NCI-H2107 treated with DMSO at 0.1 percent for 48 hours (cell line): ENCODE data around the gene RIC1.
"Not testable (repeated sequence)": the region's sequence is repeated elsewhere in the genome, so short reads cannot be mapped to it uniquely, and the experiment has no call there.

Experiments
- DNase-seq: peaks from one replicate; lab custom pipeline; 2025; ENCODE audit not compliant: unreplicated experiment; lab: John Stamatoyannopoulos, UW

The RIC1 gene

DNA sequence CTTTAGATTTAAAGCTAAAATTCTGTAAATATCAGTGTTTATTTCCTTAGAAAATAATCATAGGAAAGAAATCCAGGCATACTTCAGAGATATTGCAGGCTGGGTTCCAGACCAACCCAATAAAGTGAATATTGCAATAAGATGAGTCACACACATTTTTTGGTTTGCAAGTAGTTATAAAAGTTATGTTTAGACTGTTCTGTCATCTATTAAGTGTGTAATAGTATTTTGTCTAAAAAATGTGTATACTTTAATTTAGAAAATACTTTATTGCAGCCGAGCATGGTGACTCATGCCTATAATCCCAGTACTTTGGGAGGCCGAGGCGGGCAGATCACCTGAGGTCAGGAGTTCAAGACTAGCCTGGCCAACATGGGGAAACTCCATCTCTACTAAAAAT, 6.9 kb upstream of the RIC1 start:
- no peak for DNase-seq

DNA sequence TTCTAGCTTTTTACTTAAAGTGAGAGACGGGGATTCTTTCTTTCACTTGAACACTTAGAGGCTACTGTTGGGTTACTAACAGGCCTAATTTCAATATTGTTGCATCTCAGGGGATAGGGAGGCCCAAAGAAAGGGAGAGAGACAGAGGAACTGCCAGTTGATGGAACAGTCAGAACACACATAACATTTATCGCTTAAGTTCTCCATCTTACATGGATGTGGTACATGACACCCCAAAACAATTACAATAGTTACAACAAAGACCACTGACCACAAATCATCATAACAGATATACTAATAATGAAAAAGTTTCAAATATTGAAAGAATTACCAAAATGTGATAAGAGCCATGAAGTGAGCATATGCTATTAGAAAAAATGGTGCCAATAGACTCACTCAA, 4.3 kb upstream of the RIC1 start:
- DNase-seq = no peak

DNA sequence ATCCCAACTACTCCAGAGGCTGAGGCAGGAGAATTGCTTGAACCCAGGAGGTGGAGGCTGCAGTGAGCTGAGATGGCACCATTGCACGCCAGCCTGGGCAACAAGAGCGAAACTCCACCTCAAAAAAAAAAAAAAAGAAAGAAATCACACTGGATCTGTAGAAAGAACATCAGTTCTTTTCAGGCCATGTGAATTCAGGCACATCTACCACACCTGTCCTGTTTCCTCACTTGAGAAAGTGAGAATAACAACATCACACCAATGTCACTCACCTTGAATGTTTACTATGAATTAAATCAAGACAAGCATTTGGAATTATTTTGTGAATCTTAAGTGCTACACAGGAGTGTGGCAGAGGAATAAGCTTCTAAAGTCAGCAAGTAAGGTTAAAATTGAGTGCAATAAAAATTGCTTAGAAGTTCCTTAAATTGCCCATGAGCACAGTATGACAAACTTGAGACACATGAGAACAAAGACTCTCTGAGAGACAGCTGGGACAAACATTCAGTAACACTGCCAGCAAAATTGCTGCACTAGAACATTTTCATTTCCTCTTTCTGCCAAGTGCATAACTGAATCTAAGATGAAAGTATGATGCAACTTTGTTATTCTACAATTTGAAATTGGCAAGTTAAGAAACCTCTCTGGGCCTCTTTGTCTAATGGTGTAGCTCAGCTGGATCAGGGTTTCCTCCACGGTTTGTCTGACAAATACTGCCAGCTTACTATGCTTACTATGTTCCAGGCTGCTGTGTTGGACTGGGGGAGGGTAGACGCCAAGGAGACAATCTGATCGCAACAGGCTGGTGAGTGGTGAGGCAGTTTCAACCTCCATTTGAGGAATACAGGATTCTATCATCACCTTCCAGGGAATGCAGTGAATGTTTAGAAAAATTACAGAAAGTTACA, 1.9 kb upstream of the RIC1 start:
- no peak for DNase-seq

DNA sequence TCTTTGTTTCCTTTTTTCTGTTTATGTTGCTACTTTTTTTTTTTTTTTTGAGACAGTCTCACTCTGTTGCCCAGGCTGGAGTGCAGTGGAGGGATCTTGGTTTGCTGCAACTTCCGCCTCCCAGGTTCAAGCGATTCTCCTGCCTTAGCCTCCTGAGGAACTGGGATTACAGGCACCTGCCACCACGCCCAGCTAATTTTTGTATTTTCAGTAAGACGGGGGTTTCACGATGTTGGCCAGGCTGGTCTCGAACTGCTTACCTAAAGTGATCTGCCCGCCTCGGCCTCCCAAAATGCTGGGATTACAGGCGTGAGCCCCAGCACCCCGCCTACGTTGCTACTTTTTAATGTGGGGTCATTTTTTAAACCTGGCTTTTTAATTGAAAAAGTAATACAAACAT, 1.2 kb upstream of the RIC1 start:
- DNase-seq = not testable (repeated sequence)

DNA sequence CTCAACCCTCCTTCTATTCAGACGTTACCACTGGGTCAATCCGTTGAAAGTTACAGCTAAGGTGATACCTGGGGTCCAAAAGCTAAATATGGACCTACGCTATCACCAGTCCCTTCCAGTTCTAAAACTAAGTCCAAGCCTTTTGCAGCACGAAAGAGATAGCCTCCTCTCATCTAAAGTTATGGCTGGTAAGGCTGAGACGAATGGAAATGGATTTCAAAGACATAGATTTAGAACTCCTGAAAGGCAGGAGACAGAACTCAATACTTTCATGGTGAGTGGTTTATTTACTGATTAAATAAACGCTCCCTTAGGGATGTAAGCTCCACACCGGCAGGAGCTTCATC, 751 bp upstream of the RIC1 start:
- DNase-seq = no peak

GRCh38 chr9:5629312-5630080, 589 bp downstream of the RIC1 start:
- no peak for DNase-seq

DNA sequence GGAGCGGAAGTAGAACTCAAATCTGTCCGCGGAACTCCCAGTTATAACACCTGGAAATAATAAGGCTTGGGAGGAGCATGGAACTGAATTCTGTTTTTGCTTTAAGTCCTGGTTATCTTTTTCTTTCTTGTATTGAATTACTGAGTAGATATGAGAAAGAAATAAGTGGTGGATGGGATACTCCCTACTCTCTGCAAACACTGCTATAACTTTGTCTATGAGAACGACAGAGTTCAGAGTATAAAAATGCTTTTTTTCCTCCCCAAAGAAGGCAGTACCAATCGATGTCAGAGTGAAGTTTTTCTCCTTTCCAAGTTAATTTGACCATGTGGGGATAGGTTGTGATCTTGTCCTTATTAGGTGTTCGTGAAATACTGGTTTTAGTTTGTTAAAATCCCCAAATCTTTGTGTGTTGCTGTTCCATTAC, 1.2 kb downstream of the RIC1 start:
- peak; percentile 54 for DNase-seq

GRCh38 chr9:5631026-5631425, 2.1 kb downstream of the RIC1 start:
- DNase-seq = no peak

- DNase-seq = no peak
Measured at GRCh38 chr9:5632540-5632939, 3.6 kb downstream of the RIC1 start.

- no peak for DNase-seq
Measured at GRCh38 chr9:5633243-5633642, 4.3 kb downstream of the RIC1 start.

GRCh38 chr9:5635390-5635789, 6.5 kb downstream of the RIC1 start:
- no peak for DNase-seq

GRCh38 chr9:5639816-5640215, 10.9 kb downstream of the RIC1 start:
- no peak for DNase-seq

- no peak for DNase-seq
Measured at GRCh38 chr9:5642170-5642569, 13.3 kb downstream of the RIC1 start.

DNA sequence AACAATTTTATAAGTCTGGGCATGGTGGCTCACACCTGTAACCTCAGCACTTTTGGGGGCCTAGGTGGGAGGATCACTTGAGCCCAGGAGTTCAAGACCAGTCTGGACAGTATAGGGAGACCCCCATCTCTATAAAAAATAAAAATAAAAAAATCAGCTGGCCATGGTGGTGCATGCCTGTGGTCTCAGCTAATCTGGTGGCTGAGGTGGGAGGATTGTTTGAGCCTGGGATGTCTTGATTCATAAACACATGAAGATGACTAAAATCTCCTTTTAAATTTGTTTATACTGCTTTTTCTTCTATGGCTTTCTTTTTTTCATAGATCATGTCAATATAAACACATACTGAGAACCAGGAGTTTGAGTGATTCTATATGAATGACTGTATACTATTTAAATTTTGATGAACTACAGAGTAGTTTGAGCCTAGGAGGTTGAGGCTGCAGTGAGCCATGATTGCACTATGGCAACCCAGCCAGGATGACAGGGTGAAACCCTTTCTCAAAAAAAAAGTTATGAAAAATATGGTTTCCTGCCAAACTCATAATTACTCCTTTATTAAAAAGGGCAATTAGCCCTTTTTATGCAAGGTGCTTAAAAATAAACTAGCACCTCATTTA, 14.2 kb downstream of the RIC1 start:
- DNase-seq = no peak

GRCh38 chr9:5644501-5644900, 15.6 kb downstream of the RIC1 start:
- no peak for DNase-seq

- DNase-seq = no peak
Measured at GRCh38 chr9:5646116-5646515, 17.2 kb downstream of the RIC1 start.

DNA sequence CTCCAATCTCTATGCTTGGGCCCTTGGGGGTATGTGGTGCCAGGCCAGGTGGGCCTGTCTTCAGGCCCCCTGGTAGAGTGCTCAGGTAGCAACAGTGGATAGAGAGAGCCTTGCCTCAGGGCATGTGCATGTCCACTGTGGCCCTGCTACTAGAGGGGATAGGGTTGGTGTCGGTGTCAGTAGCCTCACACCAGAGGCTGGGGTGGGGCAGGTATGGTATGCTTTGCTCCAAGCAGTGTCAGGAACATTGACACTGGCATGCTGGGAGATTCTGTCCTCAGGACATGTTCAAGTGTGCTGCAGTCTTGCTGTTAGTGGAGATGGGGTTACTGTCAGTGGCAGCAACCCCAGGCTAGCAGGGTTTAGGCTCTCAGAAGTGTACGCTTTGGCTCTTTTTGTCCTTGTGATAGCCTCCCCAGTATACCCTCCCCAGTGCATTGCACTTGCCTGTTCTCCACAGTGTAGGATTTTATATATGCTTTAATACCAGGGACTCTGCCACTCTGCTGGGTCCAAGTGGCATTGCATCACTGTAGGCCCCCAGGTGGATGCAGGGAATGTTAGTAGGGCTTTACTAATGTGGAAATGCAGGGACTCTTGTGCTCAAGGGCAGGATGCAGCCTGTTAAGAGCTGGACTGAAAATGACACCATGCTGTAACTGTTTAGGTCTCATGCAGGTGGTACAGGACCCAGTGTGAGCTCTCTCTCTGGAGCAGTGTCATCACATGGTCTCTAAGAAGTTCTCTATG, 21.6 kb downstream of the RIC1 start:
- DNase-seq = no peak

DNA sequence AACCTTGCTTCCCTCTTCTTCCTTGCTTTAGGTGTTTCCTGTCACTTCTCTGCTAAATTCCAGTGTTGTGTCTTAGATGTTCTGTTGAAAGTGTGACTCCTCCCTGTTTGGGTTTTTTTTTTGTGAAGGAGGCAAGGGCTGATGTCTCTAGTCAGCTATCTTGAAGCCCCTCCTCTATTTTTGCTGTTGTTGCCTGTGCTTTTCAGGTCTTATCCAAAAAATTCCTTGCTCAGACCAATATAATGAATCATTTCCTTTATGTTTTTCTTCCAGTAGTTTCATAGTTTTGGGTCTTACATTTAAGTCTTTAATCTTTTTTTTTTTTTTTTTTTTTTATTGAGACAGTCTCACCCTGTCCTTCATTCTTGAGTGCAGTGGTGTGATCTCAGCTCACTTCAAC, 22.3 kb downstream of the RIC1 start:
- no peak for DNase-seq

DNA sequence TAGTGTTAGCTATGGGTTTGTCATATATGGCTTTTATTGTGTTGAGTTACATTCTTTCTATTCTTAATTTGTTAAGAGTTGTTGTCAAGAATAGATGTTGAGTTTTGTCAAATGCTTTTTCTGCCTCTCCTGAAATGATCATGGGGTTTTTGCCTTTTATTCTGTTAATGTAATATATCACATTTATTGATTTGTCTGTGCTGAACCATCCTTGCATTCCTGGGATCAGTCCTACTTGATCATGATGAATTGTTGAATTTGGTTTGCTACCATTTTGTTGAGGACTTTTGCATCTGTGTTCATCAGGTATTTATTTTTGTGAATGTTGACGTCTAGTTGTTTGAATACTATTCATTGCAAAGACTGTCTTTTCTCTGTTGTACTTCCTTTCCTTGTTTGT, 23.9 kb downstream of the RIC1 start:
- no peak for DNase-seq

- not testable (repeated sequence) for DNase-seq
Measured at GRCh38 chr9:5662804-5663203, 33.9 kb downstream of the RIC1 start.

DNA sequence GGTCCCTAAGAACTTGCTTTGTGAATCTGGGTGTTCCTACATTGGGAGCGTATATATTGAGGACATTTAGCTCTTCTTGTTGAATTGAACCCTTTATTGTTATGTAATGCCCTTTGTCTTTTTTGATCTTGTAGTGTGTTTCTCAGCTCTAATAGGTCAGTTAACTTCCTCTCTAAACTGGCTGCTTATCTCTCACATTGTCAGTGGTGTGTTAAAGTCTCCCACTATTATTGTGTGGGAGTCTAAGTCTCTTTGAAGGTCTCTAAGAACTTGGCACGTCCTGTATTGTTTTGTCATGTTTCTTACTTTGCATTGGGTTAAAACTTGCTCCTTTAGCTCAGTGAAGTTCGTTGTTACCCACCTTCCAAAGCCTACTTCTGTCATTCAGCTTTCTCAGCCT, 36.2 kb downstream of the RIC1 start:
- DNase-seq = no peak
